OCI-LY1 (cell line): Measurements from ENCODE around the gene NPAS3.

Experiments used
- EZH2 ChIP-seq: fragments of 200-600 bp; sonication (generic), shearing (Covaris generic); IDR thresholded peaks from 2 replicates; pipeline ENCODE4 v1.8.0; 2017; ENCODE audit warnings: borderline replicate concordance, mixed run types, mild to moderate bottlenecking, antibody characterized with exemption, low read length, moderate library complexity, mixed read lengths
- TF ChIP-seq, protein P1 (sequence below): fragments of 200-600 bp; sonication (generic), shearing (Covaris generic); IDR thresholded peaks from 2 replicates; pipeline ENCODE4 v1.5.1; 2017; ENCODE audit warnings: mild to moderate bottlenecking, antibody characterized with exemption, low read length, moderate library complexity, mixed read lengths

DNA sequence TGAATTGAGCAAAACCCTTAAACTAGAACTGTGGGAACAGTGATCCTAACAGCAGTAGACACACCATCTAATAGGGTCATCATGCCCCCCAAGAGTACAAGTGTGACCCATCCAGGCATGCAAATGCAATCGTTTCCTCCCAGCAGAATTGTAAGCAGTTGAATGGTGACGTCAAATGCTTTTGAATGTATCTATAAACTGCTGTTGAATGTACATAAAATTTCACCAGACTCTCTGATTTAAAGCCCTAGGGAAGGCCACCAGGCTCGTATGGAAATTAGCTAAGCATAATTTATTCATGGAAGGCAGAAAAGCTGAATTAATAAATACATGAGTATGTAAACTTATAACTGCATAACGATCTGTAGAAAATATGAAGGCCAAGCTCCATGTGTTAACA is 529.3 kb downstream of the NPAS3 start:
- TF ChIP-seq, protein P1, sequence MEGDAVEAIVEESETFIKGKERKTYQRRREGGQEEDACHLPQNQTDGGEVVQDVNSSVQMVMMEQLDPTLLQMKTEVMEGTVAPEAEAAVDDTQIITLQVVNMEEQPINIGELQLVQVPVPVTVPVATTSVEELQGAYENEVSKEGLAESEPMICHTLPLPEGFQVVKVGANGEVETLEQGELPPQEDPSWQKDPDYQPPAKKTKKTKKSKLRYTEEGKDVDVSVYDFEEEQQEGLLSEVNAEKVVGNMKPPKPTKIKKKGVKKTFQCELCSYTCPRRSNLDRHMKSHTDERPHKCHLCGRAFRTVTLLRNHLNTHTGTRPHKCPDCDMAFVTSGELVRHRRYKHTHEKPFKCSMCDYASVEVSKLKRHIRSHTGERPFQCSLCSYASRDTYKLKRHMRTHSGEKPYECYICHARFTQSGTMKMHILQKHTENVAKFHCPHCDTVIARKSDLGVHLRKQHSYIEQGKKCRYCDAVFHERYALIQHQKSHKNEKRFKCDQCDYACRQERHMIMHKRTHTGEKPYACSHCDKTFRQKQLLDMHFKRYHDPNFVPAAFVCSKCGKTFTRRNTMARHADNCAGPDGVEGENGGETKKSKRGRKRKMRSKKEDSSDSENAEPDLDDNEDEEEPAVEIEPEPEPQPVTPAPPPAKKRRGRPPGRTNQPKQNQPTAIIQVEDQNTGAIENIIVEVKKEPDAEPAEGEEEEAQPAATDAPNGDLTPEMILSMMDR: no peak
- no peak for TF ChIP-seq EZH2
